ENCODE measurements around the gene DUSP18.
"Not testable (repeated sequence)": the region's sequence is repeated elsewhere in the genome, so short reads cannot be mapped to it uniquely, and the experiment has no call there.

The DUSP18 gene

DNA sequence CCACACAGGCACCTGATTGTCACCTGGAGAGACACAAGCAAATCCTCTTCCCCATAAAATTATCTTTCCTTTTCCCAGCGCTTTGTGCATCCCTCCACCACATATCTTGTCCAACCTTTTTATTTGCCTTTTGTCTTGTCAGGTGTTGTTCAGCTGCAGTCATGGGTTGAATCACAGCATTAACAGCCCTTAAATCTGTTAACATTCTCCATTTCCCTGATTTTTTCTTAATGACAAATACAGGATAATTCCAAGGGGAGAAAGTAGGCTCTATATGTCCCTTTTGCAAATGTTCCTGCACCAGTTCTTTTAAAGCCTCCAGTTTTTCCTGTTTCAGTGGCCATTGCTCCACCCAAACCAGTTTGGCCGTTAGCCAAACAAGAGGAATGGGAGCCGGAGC, 8.9 kb upstream of the DUSP18 start:
- ATAC-seq = not testable (repeated sequence)

DNA sequence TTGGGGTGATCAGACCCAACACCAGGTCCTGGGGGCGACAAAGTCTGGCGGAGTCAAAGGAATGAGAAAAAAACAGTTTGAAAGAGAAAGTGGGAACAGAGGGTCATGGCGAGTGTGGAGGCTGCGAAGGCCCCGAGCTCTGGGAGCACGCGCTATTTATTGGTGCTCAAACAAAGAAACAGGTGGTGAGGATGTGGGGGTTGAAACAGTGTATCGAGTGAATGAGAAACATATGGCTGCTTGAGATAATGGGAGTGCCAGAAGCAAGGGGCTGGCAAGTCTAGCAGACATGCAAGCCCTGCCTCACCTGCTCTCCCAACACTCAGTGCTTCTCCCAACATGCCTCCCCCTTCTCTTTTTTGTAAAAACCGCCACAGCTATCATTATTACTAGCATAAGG, 7.8 kb upstream of the DUSP18 start:
- no peak for ATAC-seq

- ATAC-seq = no peak
These were observed 6.8 kb upstream of the DUSP18 start for GRCh38 chr22:30674482-30674881.

DNA sequence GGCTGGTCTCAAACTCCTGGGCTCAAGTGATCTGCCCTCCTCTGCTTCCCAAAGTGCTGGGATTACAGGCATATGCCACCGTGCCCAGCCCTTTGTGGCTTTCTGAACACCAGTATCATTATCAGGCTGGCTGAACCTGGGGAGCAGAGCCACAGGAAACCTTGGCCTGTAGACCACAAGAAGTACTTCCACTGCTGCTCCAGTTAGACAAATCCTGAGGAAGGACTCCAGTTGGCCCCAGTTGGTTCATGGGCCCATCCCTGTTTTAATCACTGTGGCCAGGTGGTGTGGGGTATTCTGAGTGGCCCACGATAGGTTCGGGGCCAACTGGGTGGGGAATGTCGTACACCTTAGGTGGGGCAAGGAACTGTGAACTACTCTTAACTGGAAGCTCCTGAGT, 5.5 kb upstream of the DUSP18 start:
- no peak for ATAC-seq

GRCh38 chr22:30671071-30671470, 3.4 kb upstream of the DUSP18 start:
- ATAC-seq = no peak

GRCh38 chr22:30668386-30668710, 673 bp upstream of the DUSP18 start:
- ATAC-seq = no peak

- ATAC-seq = peak in 1 of 2 donors; percentile 3
These were observed 575 bp downstream of the DUSP18 start for GRCh38 chr22:30667107-30667493.

- no peak for ATAC-seq
These were observed 1.9 kb downstream of the DUSP18 start for GRCh38 chr22:30665786-30666185.

GRCh38 chr22:30665266-30665665, 2.4 kb downstream of the DUSP18 start:
- ATAC-seq = no peak

DNA sequence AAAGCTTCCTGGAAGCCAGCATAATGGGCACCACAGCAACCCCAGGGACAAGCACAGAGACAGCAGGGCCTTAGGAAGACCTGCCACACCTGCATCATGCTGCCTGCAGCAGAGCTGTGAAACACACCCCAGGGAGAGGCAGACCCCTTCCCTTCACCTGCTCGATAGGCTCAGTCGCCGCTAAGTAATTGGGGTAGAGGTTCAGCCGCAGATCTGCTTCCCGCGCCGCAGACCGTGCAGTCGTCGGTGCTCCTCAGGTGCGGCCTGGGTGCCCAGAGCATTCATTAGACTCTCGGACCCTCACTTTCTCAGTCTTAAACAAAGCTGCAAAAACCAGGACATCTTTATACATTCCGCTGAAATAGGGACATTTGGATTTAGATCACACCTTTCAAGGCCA, 2.9 kb downstream of the DUSP18 start:
- no peak for ATAC-seq

GRCh38 chr22:30662040-30662439, 5.6 kb downstream of the DUSP18 start:
- no peak for ATAC-seq

DNA sequence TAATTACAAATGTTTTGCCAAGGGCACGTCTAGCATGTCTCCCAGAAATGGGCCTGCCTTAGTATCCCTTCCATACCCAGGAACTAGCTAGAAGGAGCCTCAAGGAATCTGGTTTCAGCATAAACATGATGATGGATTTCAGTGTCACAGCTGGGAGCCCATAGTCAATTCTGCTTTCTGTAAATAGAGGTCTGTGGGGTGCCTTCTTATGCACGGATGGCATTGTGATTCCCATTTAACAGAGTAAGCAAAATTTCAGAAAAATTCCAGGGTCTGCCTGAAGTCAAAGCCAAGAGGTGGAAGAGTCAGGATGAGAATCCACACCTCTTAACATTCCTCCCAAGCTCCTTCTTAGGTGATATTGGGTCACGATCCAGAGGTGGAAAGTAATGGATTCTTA, 12.1 kb downstream of the DUSP18 start:
- ATAC-seq = no peak

DNA sequence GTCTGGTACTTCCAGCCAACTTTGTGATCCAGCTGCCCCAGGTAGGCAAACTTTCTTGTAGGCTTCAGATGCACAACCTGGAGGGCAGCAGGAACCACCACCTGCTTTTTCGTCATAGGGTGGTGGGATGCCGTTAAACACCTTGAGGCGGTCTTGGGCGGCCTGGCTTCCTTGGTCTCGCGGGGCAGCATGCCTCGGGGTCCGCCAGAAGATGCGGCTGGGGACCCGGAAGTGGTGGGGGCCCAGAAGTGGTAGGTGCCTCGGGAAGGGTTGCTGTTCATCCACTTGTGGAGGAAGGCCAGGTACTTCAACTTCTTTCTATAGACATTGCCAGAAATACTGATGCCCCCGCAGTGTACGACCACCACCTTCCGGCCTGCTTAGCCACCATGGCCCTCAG, 13.3 kb downstream of the DUSP18 start:
- ATAC-seq = no peak

- no peak for ATAC-seq
These were observed 14.8 kb downstream of the DUSP18 start for GRCh38 chr22:30652852-30653251.

- ATAC-seq = no peak
These were observed 17.1 kb downstream of the DUSP18 start for GRCh38 chr22:30650508-30651116.

- peak; percentile 99 for ATAC-seq
These were observed 18.2 kb downstream of the DUSP18 start for GRCh38 chr22:30649430-30650007.

DNA sequence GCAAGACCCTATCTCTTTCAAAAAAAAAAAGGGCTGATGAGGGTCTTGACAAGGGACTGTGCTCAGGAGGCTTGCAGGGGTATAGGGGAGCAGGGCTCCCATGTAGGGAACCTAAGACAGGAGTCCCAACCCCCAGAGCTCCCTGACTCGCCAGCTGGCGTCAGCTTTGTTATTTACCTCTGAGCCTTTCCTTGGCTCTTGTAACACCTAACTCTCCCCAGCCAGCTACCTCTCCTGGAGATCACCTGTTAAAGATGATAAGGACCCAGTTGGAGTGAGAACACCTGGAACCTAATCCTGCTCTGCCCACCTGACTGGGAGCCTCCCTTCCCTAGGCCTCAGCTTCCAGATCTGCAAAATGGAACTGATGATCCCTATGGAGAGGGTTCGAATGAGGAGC, 18.9 kb downstream of the DUSP18 start:
- no peak for ATAC-seq

- ATAC-seq = no peak
These were observed 20.1 kb downstream of the DUSP18 start for GRCh38 chr22:30647536-30647935.

GRCh38 chr22:30646518-30647160, 21.0 kb downstream of the DUSP18 start:
- ATAC-seq = no peak

DNA sequence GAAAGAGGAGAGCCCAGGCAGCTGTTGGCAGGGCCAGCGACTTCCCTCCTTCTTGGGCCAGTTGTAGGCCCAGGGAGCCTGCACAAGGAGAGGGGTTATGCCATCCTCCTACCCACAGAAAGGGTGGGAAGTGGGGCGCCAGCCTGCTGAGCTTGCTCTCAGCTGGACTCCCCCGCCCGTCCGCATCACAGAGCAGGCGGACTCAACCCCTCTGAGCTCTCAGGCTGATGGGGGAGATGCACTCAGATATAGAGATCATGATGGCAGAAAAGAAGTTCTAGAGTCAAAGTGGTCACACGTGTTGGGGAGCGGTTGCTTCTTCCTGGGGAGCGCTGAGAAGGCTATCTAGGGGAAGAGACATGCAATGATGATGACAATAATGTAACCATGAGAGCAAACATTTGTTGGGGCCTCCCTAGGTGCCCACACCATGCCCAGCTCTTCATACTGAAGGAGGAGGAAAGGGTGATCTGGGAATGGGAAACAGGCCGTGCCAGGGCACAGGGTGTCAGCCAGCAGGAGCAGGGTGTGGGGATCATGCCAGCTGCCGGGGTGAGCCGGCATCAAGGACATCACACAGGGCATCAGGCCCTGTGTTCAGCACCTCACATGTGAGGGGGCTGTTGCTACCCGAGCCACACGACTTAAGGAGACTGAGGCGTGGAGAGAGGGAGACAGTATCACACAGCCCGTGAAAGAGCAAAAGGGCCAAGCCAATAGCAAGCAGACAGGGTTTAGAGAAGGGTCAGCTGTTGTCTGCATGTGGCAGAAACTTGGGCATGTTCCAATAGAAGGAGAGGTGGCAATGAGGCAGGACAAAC, 24.4 kb downstream of the DUSP18 start:
- no peak for ATAC-seq

DNA sequence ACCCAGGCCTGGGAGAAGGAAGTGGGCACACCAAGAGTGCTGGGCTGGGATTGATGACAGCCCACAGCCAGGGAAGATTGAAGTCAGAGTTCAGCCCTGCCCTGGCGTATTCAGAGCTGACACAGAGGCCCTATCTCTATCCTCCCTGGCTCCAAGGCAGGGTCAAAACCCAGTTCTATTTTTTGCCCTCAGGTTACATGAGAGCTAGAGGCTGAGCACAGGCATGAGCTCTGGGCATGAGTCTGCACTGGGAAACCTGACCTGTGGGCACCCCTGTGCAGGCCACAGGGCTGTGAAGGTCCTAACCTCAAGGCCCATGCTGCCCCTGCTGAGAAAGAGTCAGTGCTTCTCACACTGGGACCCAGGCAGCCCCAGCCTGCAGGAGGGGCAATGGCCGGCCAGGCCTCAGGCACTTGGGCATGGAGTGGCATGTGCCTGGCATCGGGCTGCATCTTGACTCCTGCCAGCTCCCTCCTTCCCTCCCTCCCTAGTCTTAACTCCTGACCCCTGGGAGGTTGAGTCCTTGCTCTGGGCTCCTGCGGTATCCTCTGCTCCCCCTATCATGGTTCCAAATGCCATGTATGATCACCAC, 26.7 kb downstream of the DUSP18 start:
- ATAC-seq = no peak

GRCh38 chr22:30640361-30640760, 27.3 kb downstream of the DUSP18 start:
- ATAC-seq = no peak

DNA sequence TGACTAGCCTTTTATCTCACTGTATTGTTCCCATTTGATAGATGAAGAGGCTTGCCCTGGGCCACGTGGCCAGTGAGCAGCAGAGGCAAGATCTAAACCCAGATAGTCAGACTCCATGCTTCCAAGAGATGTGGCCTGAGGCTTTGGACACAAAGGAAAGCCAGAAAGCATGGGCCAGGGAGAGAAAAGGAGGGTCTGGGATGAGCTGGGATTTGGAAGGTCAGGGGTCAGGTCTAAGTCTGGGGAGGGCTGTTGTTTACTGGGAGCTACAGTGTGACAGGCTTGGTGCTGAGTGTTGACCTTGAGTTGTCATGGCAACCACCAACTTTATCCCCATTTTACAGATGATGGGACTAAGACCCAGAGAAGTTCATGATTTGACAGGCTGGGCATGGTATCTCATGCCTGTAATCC, 30.0 kb downstream of the DUSP18 start:
- no peak for ATAC-seq

All from activated CD4-positive, CD25-positive, alpha-beta regulatory T cell treated with anti-CD3 and anti-CD28 coated beads, Interleukin-2, amount 50 U/mL, for 24 hours (primary cell).